WTC11 (cell line): ENCODE results near the gene NLGN1. TPM values are rescaled to one million over a fixed set of nuclear protein-coding genes. Genes with fewer than 3 reads are reported as not detected.

Experiments
- ATAC-seq: fragments of 200-7000 bp; cut with Tn5 transposase; 2 replicates; pipeline ENCODE4 v1.10.0; 2021; ENCODE audit warnings: mild to moderate bottlenecking, moderate library complexity
- CTCF ChIA-PET: fragments of 300-600 bp; sonication (Branson Sonifier 250); formaldehyde crosslinking; loops from one replicate; lab custom pipeline; 2021; ENCODE audit warnings: antibody characterized with exemption; lab: Charles Lee
- POLR2A ChIA-PET: fragments of 350-600 bp; sonication (Branson Sonifier 250); formaldehyde crosslinking; loops from one replicate; lab custom pipeline; 2021; ENCODE audit warnings: antibody characterized with exemption; lab: Charles Lee
- DNase-seq: peaks from one replicate; pipeline ENCODE4 v3.0.0; 2021; ENCODE audit warnings: low spot score
- H3K27ac Mint-ChIP-seq: 2 replicates; pipeline ENCODE4 v1.8.0; 2021; ENCODE audit warnings: mixed read lengths
- H3K27me3 Mint-ChIP-seq: 2 replicates; pipeline ENCODE4 v1.8.0; 2021; ENCODE audit warnings: low read depth, mild to moderate bottlenecking, moderate library complexity, mixed read lengths
- H3K36me3 Mint-ChIP-seq: 2 replicates; pipeline ENCODE4 v1.8.0; 2021; ENCODE audit warnings: mixed read lengths
- H3K4me1 Mint-ChIP-seq: 2 replicates; pipeline ENCODE4 v1.8.0; 2022; ENCODE audit warnings: mixed read lengths
- H3K4me3 Mint-ChIP-seq: 2 replicates; pipeline ENCODE4 v1.8.0; 2021; ENCODE audit warnings: mild to moderate bottlenecking, moderate library complexity, mixed read lengths
- H3K9me3 Mint-ChIP-seq: 2 replicates; pipeline ENCODE4 v1.8.0; 2021; ENCODE audit warnings: mixed read lengths
- CDX4 ChIP-seq: fragments of 250-450 bp; sonication (Bioruptor Pico); IDR thresholded peaks from 2 replicates; pipeline ENCODE4 v1.9.0; 2021; ENCODE audit warnings: moderate library complexity, mild to moderate bottlenecking, inconsistent platforms, borderline replicate concordance
- E2F1 ChIP-seq: sonication (generic); formaldehyde crosslinking; IDR thresholded peaks from 2 replicates; pipeline ENCODE4 v1.8.0; 2022; ENCODE audit warnings: mild to moderate bottlenecking, missing genetic modification reagents
- E2F5 ChIP-seq: sonication (generic); formaldehyde crosslinking; IDR thresholded peaks from 2 replicates; pipeline ENCODE4 v1.8.1; 2022; ENCODE audit warnings: mild to moderate bottlenecking, moderate library complexity, missing genetic modification reagents
- ETV6 ChIP-seq: sonication (generic); formaldehyde crosslinking; IDR thresholded peaks from 2 replicates; pipeline ENCODE4 v1.8.1; 2022; ENCODE audit warnings: mild to moderate bottlenecking, missing genetic modification reagents
- FOXJ3 ChIP-seq: sonication (generic); formaldehyde crosslinking; IDR thresholded peaks from 2 replicates; pipeline ENCODE4 v1.9.0; 2021; ENCODE audit warnings: missing genetic modification reagents, mild to moderate bottlenecking, borderline replicate concordance
- JUN ChIP-seq: sonication (generic); formaldehyde crosslinking; IDR thresholded peaks from 2 replicates; pipeline ENCODE4 v1.8.0; 2023; ENCODE audit warnings: mild to moderate bottlenecking, missing genetic modification reagents
- KAT7 ChIP-seq: sonication (generic); formaldehyde crosslinking; IDR thresholded peaks from 2 replicates; pipeline ENCODE4 v1.8.1; 2023; ENCODE audit warnings: missing genetic modification reagents, mild to moderate bottlenecking, borderline replicate concordance
- MAX ChIP-seq: sonication (generic); formaldehyde crosslinking; IDR thresholded peaks from 2 replicates; pipeline ENCODE4 v1.8.0; 2022; ENCODE audit warnings: mild to moderate bottlenecking, missing genetic modification reagents
- NFE2L1 ChIP-seq: sonication (generic); formaldehyde crosslinking; IDR thresholded peaks from 2 replicates; pipeline ENCODE4 v1.8.1; 2023; ENCODE audit warnings: missing genetic modification reagents
- NR2C2 ChIP-seq: sonication (generic); formaldehyde crosslinking; IDR thresholded peaks from 2 replicates; pipeline ENCODE4 v1.8.0; 2022; ENCODE audit warnings: mild to moderate bottlenecking, missing genetic modification reagents
- PRDM15 ChIP-seq: sonication (generic); formaldehyde crosslinking; IDR thresholded peaks from 2 replicates; pipeline ENCODE4 v1.8.0; 2022; ENCODE audit warnings: missing genetic modification reagents
- PRRX2 ChIP-seq: fragments of 250-450 bp; sonication (Bioruptor Pico); IDR thresholded peaks from 2 replicates; pipeline ENCODE4 v1.8.0; 2021; ENCODE audit warnings: mild to moderate bottlenecking
- RELA ChIP-seq: sonication (generic); formaldehyde crosslinking; IDR thresholded peaks from 2 replicates; pipeline ENCODE4 v1.8.1; 2022; ENCODE audit warnings: missing genetic modification reagents, mild to moderate bottlenecking, borderline replicate concordance
- STAT6 ChIP-seq: sonication (generic); formaldehyde crosslinking; conservative IDR thresholded peaks from 2 replicates; pipeline ENCODE4 v1.8.1; 2023; ENCODE audit warnings: mild to moderate bottlenecking, low read depth, missing genetic modification reagents, moderate library complexity
- USF2 ChIP-seq: sonication (generic); formaldehyde crosslinking; IDR thresholded peaks from 2 replicates; pipeline ENCODE4 v1.8.1; 2023; ENCODE audit warnings: mild to moderate bottlenecking, missing genetic modification reagents, moderate library complexity
- ZBTB43 ChIP-seq: sonication (generic); formaldehyde crosslinking; IDR thresholded peaks from 2 replicates; pipeline ENCODE4 v1.8.1; 2023; ENCODE audit warnings: mild to moderate bottlenecking, missing genetic modification reagents
- ZNF121 ChIP-seq: sonication (generic); formaldehyde crosslinking; IDR thresholded peaks from 2 replicates; pipeline ENCODE4 v1.8.0; 2023; ENCODE audit warnings: missing genetic modification reagents
- ZNF281 ChIP-seq: sonication (generic); formaldehyde crosslinking; IDR thresholded peaks from 2 replicates; pipeline ENCODE4 v1.8.0; 2023; ENCODE audit warnings: mild to moderate bottlenecking, missing genetic modification reagents
- ZNF317 ChIP-seq: sonication (generic); formaldehyde crosslinking; IDR thresholded peaks from 2 replicates; pipeline ENCODE4 v1.8.1; 2023; ENCODE audit warnings: low read depth, mild to moderate bottlenecking, moderate library complexity, missing genetic modification reagents, borderline replicate concordance
- ZNF423 ChIP-seq: fragments of 250-450 bp; sonication (Bioruptor Pico); IDR thresholded peaks from 2 replicates; pipeline ENCODE4 v2.1.2; 2022; ENCODE audit warnings: mild to moderate bottlenecking, moderate library complexity
- total RNA-seq: library from RNA; stranded (reverse); gene quantifications from 3 replicates; pipeline ENCODE4 v1.2.3, GENCODE V29; 2021

Gene NLGN1
- total RNA-seq, 1 experiment from 2014 or later: 12.4 TPM

GRCh38 chr3:173429527-173429926 is 32.0 kb downstream of the NLGN1 start:
- POLR2A ChIA-PET: no interaction called here
- DNase-seq: no peak
- H3K9me3 Mint-ChIP-seq: peaks cover 22% of the 10 kb centered on the region
- ATAC-seq: peak; percentile 61
- H3K27ac Mint-ChIP-seq: no peak overlapping the region
- peaks cover 9% of the 10 kb centered on the region; the same call in 1 of the 2 replicates for H3K4me1 Mint-ChIP-seq
- H3K27me3 Mint-ChIP-seq: no peaks in the 10 kb centered on the region
- no peak for TF ChIP-seq KAT7
- no peak for TF ChIP-seq PRRX2 (CRISPR knock-in tag)
- no peak for TF ChIP-seq E2F1 (CRISPR knock-in tag)
- no peak for TF ChIP-seq ZBTB43 (CRISPR knock-in tag)
- TF ChIP-seq ZNF281 (CRISPR knock-in tag): no peak
- no peak for TF ChIP-seq FOXJ3
- no peak for TF ChIP-seq RELA (CRISPR knock-in tag)
- TF ChIP-seq ZNF317 (CRISPR knock-in tag): no peak
- TF ChIP-seq JUN (CRISPR knock-in tag): no peak
- TF ChIP-seq E2F5 (CRISPR knock-in tag): no peak
- no peak for TF ChIP-seq NFE2L1
- TF ChIP-seq NR2C2 (CRISPR knock-in tag): no peak
- no peak for TF ChIP-seq USF2 (CRISPR knock-in tag)
- H3K36me3 Mint-ChIP-seq: peaks cover 10% of the 10 kb centered on the region
- H3K4me3 Mint-ChIP-seq: no peak overlapping the region
- CTCF ChIA-PET: no interaction called here

- ChIA-PET CTCF (no interaction called here), POLR2A (no interaction called here)
- Mint-ChIP-seq H3K27ac (0 out of 2 replicates have a peak overlapping the region, but pooled peaks have one; percentile 3), H3K36me3 (peaks cover 7% of the 10 kb centered on the region), H3K27me3 (no peaks in the 10 kb centered on the region), H3K4me1 (peaks cover 10% of the 10 kb centered on the region; the same call in 1 of the 2 replicates), H3K9me3 (peaks cover 13% of the 10 kb centered on the region), H3K4me3 (no peak overlapping the region)
- DNase-seq (no peak), ATAC-seq (no peak)
- TF ChIP-seq PRDM15 (CRISPR knock-in tag): no peak
- TF ChIP-seq ZNF423: no peak
- no peak for TF ChIP-seq STAT6 (CRISPR knock-in tag)
- TF ChIP-seq ZNF121 (CRISPR knock-in tag): no peak
- TF ChIP-seq ETV6 (CRISPR knock-in tag): no peak
- no peak for TF ChIP-seq PRRX2 (CRISPR knock-in tag)
- no peak for TF ChIP-seq CDX4 (CRISPR knock-in tag)
- TF ChIP-seq ZNF317 (CRISPR knock-in tag): no peak
- no peak for TF ChIP-seq MAX (CRISPR knock-in tag)
- no peak for TF ChIP-seq NR2C2 (CRISPR knock-in tag)
Measured at GRCh38 chr3:173430576-173430975, 33.0 kb downstream of the NLGN1 start.
